Stimulated activated CD8-positive, alpha-beta memory T cell treated with anti-CD3 and anti-CD28 coated beads, Interleukin-15, amount 100 ng/mL, for 24 hours (primary cell): Measurements from ENCODE around the gene PROB1.
"Not testable (repeated sequence)": the region's sequence is repeated elsewhere in the genome, so short reads cannot be mapped to it uniquely, and the experiment has no call there.

Experiments used
- DNase-seq: peaks from one replicate; pipeline ENCODE4 v3.0.0-alpha.2; 2020; ENCODE audit warnings: low read depth

Gene PROB1, protein sequence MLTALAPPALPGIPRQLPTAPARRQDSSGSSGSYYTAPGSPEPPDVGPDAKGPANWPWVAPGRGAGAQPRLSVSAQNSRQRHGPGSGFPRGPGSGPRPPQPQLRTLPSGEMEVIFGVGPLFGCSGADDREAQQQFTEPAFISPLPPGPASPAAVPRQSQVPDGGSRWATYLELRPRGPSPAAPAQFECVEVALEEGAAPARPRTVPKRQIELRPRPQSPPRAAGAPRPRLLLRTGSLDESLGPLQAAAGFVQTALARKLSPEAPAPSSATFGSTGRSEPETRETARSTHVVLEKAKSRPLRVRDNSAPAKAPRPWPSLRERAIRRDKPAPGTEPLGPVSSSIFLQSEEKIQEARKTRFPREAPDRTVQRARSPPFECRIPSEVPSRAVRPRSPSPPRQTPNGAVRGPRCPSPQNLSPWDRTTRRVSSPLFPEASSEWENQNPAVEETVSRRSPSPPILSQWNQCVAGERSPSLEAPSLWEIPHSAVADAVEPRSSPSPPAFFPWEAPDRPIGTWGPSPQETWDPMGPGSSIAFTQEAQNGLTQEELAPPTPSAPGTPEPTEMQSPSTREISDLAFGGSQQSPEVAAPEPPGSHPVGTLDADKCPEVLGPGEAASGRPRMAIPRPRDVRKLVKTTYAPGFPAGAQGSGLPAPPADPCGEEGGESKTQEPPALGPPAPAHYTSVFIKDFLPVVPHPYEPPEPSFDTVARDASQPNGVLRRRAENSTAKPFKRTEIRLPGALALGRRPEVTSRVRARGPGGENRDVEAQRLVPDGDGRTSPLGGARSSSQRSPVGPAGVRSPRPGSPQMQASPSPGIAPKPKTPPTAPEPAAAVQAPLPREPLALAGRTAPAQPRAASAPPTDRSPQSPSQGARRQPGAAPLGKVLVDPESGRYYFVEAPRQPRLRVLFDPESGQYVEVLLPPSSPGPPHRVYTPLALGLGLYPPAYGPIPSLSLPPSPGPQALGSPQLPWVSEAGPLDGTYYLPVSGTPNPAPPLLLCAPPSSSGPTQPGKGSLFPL

GRCh38 chr5:139394654-139395566 is at the start of gene PROB1:
PROB1 (minus strand) TSS chr5:139395104; CDS start chr5:139395081, 23 bp downstream.
- DNase-seq, result no peak

DNA sequence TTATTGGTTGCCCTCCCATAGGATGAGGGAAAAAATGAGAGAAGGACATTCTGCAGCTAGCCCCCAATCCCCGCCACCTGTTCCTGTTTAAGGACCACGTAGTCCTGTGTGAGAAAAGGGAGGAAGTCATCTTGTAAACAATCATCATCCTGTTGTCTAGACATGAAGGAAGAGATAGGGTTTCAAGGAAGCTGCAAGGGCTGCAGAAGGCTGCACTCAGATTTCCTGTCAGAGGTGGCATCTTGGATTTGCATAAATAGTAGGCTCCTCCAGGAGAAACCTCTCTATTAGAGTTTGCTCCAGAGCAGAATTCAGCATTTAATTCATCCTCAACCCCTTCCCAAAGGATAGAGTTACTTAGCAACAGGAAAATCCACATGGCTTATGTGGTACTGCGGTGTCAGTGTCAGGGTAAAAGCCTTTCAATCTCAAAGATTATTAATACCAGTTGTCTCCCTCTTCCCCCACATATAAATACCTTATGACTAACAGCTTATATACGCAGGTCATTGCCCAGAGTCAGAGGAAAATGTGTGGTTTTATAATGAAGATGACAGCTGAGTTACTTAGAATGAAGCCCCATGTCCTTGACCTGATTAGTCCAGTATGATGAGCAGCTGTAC is 49.0 kb upstream of the PROB1 start:
- DNase-seq, result no peak

GRCh38 chr5:139440416-139440815 is 45.5 kb upstream of the PROB1 start:
- not testable (repeated sequence) for DNase-seq

GRCh38 chr5:139439013-139439903 is 44.4 kb upstream of the PROB1 start, which contains the start of gene DNAJC18:
DNAJC18 (minus strand) TSS chr5:139439525; CDS start chr5:139439445, 80 bp downstream.
- peak; percentile 74 for DNase-seq

- DNase-seq, result no peak
These were observed 43.8 kb upstream of the PROB1 start for GRCh38 chr5:139438707-139439012.

GRCh38 chr5:139435676-139436075 is 40.8 kb upstream of the PROB1 start:
- DNase-seq, result no peak

DNA sequence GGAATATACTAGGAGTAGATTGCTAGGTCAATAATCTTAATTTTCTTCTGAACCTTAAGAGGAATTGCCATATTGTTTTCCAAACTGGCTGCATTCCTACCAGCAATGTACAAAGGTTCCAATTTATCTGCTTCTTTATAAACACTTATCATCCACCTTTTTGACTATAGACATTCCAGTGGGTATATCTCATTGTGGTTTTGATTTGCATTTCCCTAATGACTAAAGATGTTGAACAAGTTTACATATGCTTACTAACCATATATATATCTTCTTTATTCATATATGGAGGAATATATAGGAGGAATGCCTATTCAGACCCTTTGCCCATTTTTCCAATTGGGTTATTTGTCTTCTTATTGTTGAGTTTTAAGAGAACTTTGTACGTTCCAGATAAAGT is 36.8 kb upstream of the PROB1 start:
- no peak for DNase-seq

DNA sequence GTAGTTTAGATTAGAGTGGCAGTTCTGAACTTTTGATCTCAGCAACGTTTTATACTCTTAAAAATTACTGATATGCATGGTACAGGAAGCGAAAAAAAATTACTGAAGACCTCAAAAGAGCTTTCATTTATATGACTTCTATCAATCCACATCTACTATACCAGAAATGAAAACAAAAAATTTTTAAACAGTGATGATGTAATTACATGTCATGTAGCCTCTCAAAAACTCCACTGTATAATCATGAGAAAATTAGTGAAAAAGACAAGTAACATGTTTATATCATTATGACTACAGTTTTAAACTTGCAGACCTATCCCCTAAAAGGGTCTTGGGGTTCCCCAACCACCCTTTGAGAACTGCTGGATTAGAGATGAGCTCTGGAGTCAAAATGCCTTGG is 35.1 kb upstream of the PROB1 start:
- no peak for DNase-seq

DNA sequence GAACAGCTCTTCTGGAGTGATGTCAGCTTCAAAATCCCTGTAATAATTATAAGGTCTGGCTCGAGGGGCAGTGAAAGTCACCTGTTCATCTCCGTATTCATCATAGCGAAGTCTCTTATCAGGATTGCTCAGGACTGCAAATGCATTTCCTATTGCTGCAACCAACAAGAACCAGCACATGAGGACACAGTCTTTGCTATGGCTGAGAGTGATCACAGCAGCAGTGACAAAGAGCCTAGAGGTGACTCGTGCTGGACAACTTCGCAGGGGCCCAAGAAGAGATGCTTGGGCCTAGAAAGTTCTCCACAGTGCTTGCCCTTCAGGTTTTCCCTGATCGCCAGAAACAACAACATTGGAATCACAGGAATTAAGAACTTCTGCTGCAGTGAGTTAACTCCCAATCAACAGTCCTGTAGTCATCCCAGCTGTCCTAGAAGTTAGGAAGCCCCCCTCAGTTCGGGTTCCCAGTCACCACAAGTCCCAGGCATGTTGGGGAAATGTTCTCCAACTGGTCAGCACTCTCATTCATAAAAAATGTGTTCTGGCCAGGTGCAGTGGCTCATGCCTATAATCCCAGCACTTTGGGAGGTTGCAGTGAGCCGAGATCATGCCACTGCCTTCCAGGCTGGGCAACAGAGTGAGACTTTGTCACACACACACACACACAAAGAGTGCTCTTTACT is 31.4 kb upstream of the PROB1 start:
- DNase-seq, result no peak

DNA sequence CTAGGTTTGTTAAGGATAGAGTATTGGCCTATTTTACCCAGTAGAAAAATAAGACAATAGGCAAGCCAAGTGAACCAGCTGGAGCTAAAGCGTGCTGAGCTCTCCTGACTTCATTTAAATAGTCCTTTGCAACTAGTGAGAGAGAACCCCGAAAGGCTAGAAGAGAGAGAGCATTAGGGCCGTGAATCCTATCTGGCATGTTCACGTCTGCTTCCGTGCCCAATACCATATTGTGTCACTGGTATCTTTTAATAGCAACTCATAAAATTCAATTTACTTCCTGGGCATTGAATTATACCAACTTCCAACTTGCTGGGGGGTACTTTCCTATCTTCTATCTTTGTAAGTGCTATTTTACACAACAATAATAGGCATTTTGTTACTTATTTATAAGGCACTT is 30.6 kb upstream of the PROB1 start:
- DNase-seq, result no peak

- DNase-seq, result no peak
These were observed 27.5 kb upstream of the PROB1 start for GRCh38 chr5:139422307-139422893.

GRCh38 chr5:139419226-139420192 is 24.6 kb upstream of the PROB1 start:
- DNase-seq, result no peak

GRCh38 chr5:139418793-139419192 is 23.9 kb upstream of the PROB1 start:
- no peak for DNase-seq

DNA sequence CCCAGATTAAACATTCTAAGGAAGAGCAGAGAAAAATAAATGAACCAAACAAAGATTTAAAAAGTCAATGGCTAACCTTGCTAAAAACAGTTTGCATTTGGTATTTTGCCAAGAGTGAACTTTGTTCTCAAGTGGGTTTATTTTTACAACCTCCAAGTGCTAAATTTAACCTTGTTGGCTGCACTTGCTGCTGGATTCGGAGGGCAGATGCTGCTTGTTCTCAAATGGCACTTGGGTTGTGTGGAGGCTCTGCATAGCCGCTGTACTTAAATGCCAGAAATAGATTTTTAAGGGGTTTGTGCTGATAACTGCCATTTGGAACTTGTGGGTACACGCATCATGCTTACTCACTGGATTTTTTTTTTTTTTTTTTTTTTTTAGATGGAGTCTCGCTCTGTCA is 22.3 kb upstream of the PROB1 start:
- no peak for DNase-seq

- no peak for DNase-seq
These were observed 21.7 kb upstream of the PROB1 start for GRCh38 chr5:139416651-139417050.

DNA sequence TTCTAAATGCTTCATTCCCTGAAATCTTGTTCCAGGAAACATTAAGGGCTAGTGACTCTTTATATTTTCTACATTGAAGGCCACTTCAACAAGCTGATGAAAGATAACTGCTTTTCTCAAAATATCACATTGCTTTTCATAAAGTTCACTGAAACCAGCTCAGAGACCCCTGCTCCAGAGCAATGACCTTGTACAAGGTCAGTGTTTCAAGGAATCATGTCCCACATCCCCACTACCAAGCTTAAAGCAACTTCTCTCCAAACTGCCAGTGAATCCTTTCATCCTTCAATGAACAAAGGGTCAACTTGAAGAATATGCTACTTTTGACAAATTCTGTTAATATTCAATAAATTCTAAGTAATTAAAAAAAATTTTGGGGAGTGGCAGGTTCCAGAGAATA is 21.0 kb upstream of the PROB1 start:
- no peak for DNase-seq

GRCh38 chr5:139415221-139415861 is 20.4 kb upstream of the PROB1 start:
- DNase-seq, result no peak
